Measurements from ENCODE around the gene RHOV. TPM values are rescaled to one million over a fixed set of nuclear protein-coding genes. Genes with fewer than 3 reads are reported as not detected.

The RHOV gene
- total RNA-seq, 1 donor, result 0.36 TPM

DNA sequence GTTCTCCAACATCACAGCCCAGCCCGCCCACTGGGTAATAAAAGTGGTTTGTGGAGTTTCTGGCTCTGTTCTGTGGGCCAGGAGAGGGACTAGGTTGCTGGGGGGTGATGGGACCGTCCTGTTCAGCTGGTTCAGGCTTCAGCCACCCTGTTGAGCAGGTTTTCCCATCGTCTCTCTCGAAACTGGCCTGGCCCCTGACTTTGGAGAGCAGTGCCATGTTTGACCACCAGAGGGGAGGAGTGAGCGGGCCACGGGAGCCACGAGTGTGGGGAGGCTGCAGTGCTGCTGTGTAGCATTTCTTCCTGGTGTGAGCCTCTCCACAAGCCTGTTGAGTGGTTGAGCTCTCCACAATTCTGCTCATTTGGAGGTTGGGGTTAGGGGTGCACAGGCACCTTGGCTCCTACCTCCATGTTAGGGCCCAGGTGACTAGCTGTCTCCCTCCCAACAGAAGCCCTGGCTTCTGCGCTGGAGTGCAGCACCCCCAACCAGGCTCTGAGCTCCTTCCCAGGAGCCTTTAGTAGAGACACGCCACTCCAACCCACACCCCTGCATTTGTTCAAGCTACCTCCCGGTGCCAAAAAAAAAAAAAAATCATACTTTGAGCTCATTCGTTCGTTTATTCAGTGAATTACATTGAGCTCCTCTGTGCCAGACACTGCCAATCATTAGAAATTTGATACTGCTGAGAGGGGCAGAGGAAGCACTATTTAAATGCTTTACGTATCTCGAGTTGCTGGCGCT is 16.3 kb downstream of the RHOV start:
- H3K27ac ChIP-seq (ENCODE audit: low read depth, low read length), result no peak overlapping the region
- peak overlapping the region; percentile 80 for H2AFZ ChIP-seq (ENCODE audit: low read length)
- no peaks in the 10 kb centered on the region for H3K9me3 ChIP-seq (ENCODE audit: low read depth, low read length)
- no peaks in the 10 kb centered on the region for H3K79me2 ChIP-seq (ENCODE audit: insufficient read depth, low read length)
- DNase-seq (ENCODE audit: insufficient read length, low spot score, missing footprints), result peak; percentile 98
- peaks cover under 1% of the 10 kb centered on the region for H3K27me3 ChIP-seq (ENCODE audit: insufficient read depth, low read length)
- H3K4me2 ChIP-seq (ENCODE audit: insufficient read depth, low read length), result no peak overlapping the region
- H3K4me3 ChIP-seq (ENCODE audit: insufficient read depth, low read length), result no peak overlapping the region
- H3K4me1 ChIP-seq (ENCODE audit: insufficient read depth, low read length), result no peaks in the 10 kb centered on the region
- no peaks in the 10 kb centered on the region for H4K20me1 ChIP-seq (ENCODE audit: insufficient read depth, low read length)
- TF ChIP-seq, protein P1, sequence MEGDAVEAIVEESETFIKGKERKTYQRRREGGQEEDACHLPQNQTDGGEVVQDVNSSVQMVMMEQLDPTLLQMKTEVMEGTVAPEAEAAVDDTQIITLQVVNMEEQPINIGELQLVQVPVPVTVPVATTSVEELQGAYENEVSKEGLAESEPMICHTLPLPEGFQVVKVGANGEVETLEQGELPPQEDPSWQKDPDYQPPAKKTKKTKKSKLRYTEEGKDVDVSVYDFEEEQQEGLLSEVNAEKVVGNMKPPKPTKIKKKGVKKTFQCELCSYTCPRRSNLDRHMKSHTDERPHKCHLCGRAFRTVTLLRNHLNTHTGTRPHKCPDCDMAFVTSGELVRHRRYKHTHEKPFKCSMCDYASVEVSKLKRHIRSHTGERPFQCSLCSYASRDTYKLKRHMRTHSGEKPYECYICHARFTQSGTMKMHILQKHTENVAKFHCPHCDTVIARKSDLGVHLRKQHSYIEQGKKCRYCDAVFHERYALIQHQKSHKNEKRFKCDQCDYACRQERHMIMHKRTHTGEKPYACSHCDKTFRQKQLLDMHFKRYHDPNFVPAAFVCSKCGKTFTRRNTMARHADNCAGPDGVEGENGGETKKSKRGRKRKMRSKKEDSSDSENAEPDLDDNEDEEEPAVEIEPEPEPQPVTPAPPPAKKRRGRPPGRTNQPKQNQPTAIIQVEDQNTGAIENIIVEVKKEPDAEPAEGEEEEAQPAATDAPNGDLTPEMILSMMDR (IDR thresholded peaks at IDR 0.05; ENCODE audit: extremely low read depth, low read depth, low read length), result peak; percentile 94
- H3K36me3 ChIP-seq (ENCODE audit: insufficient read depth, low read length), result no peaks in the 10 kb centered on the region

DNA sequence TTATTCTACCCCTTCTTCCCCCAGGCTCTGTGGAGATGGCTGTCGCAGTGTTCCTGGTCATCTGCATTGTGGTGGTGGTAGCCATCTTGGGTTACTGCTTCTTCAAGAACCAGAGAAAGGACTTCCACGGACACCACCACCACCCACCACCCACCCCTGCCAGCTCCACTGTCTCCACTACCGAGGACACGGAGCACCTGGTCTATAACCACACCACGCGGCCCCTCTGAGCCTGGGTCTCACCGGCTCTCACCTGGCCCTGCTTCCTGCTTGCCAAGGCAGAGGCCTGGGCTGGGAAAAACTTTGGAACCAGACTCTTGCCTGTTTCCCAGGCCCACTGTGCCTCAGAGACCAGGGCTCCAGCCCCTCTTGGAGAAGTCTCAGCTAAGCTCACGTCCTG is 17.3 kb downstream of the RHOV start:
- Histone ChIP-seq H3K36me3 (ENCODE audit: insufficient read depth, low read length) (no peaks in the 10 kb centered on the region), H4K20me1 (ENCODE audit: insufficient read depth, low read length) (no peaks in the 10 kb centered on the region), H3K9me3 (ENCODE audit: low read depth, low read length) (no peaks in the 10 kb centered on the region), H3K4me2 (ENCODE audit: insufficient read depth, low read length) (no peak overlapping the region), H3K27me3 (ENCODE audit: insufficient read depth, low read length) (no peaks in the 10 kb centered on the region), H3K4me1 (ENCODE audit: insufficient read depth, low read length) (no peaks in the 10 kb centered on the region), H3K79me2 (ENCODE audit: insufficient read depth, low read length) (no peaks in the 10 kb centered on the region), H3K27ac (ENCODE audit: low read depth, low read length) (no peak overlapping the region), H3K4me3 (ENCODE audit: insufficient read depth, low read length) (no peak overlapping the region), H2AFZ (ENCODE audit: low read length) (no peak overlapping the region)
- DNase-seq (ENCODE audit: insufficient read length, low spot score, missing footprints), result peak; percentile 64
- TF ChIP-seq, protein P1 (IDR thresholded peaks at IDR 0.05; ENCODE audit: extremely low read depth, low read depth, low read length), result no peak

DNA sequence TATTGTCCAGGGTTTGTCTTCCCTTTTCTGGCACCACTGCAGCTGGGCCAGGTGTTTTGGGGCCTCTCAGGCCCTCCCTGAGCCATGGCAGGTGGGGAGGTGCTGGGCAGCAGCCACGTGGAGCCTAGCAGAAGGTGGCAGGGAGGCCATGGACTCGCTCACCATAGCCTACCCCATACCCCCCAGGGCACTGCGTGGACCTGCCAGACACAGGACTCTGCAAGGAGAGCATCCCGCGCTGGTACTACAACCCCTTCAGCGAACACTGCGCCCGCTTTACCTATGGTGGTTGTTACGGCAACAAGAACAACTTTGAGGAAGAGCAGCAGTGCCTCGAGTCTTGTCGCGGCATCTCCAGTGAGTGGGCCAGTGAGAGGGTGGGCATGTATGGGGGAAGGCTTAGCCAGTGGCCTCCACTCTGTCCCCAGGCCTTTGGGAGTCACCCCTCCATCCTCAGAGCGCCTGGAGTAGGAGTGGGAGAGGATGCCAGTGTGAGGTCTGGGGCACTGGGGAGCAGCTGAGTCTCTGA is 18.3 kb downstream of the RHOV start:
- peak; percentile 21 for DNase-seq (ENCODE audit: insufficient read length, low spot score, missing footprints)
- Histone ChIP-seq H4K20me1 (ENCODE audit: insufficient read depth, low read length) (no peaks in the 10 kb centered on the region), H3K4me1 (ENCODE audit: insufficient read depth, low read length) (no peaks in the 10 kb centered on the region), H2AFZ (ENCODE audit: low read length) (no peak overlapping the region), H3K4me2 (ENCODE audit: insufficient read depth, low read length) (no peak overlapping the region), H3K9me3 (ENCODE audit: low read depth, low read length) (no peaks in the 10 kb centered on the region), H3K36me3 (ENCODE audit: insufficient read depth, low read length) (no peaks in the 10 kb centered on the region), H3K27me3 (ENCODE audit: insufficient read depth, low read length) (no peaks in the 10 kb centered on the region), H3K27ac (ENCODE audit: low read depth, low read length) (no peak overlapping the region), H3K79me2 (ENCODE audit: insufficient read depth, low read length) (no peaks in the 10 kb centered on the region), H3K4me3 (ENCODE audit: insufficient read depth, low read length) (no peak overlapping the region)
- TF ChIP-seq, protein P1 (IDR thresholded peaks at IDR 0.05; ENCODE audit: extremely low read depth, low read depth, low read length), result no peak

DNA sequence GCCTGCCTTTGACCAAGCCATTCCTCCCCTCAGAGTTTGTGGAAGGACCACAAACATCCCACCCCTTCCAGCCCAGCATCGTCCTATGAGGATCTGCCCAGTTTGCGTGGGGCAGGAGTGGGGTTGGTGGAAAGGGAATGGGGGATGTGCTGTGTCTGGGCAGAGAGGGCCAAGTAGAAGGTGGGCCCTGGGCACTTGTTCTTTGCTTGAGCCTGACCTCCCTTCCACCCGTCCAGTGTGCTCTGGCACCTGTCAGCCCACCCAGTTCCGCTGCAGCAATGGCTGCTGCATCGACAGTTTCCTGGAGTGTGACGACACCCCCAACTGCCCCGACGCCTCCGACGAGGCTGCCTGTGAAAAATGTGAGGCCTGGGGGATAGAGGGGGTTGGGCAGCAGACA is 19.9 kb downstream of the RHOV start:
- no peaks in the 10 kb centered on the region for H3K9me3 ChIP-seq (ENCODE audit: low read depth, low read length)
- H3K4me1 ChIP-seq (ENCODE audit: insufficient read depth, low read length), result no peaks in the 10 kb centered on the region
- peak; percentile 38 for DNase-seq (ENCODE audit: insufficient read length, low spot score, missing footprints)
- TF ChIP-seq, protein P1 (IDR thresholded peaks at IDR 0.05; ENCODE audit: extremely low read depth, low read depth, low read length), result no peak
- H3K79me2 ChIP-seq (ENCODE audit: insufficient read depth, low read length), result no peaks in the 10 kb centered on the region
- H3K4me2 ChIP-seq (ENCODE audit: insufficient read depth, low read length), result no peak overlapping the region
- no peak overlapping the region for H3K4me3 ChIP-seq (ENCODE audit: insufficient read depth, low read length)
- no peak overlapping the region for H2AFZ ChIP-seq (ENCODE audit: low read length)
- no peaks in the 10 kb centered on the region for H3K27me3 ChIP-seq (ENCODE audit: insufficient read depth, low read length)
- H3K27ac ChIP-seq (ENCODE audit: low read depth, low read length), result no peak overlapping the region
- no peaks in the 10 kb centered on the region for H3K36me3 ChIP-seq (ENCODE audit: insufficient read depth, low read length)
- no peaks in the 10 kb centered on the region for H4K20me1 ChIP-seq (ENCODE audit: insufficient read depth, low read length)
